HG02938 (cell line): Measurements from ENCODE around the gene SH2D3A.
"Not testable (repeated sequence)": the region's sequence is repeated elsewhere in the genome, so short reads cannot be mapped to it uniquely, and the experiment has no call there.

Experiments used
- ATAC-seq: cut with Tn5 transposase; IDR thresholded peaks from one replicate; pipeline ENCODE4 v1.9.1; 2021; ENCODE audit warnings: mild to moderate bottlenecking, moderate library complexity; ENCODE audit not compliant: unreplicated experiment

Gene SH2D3A

DNA sequence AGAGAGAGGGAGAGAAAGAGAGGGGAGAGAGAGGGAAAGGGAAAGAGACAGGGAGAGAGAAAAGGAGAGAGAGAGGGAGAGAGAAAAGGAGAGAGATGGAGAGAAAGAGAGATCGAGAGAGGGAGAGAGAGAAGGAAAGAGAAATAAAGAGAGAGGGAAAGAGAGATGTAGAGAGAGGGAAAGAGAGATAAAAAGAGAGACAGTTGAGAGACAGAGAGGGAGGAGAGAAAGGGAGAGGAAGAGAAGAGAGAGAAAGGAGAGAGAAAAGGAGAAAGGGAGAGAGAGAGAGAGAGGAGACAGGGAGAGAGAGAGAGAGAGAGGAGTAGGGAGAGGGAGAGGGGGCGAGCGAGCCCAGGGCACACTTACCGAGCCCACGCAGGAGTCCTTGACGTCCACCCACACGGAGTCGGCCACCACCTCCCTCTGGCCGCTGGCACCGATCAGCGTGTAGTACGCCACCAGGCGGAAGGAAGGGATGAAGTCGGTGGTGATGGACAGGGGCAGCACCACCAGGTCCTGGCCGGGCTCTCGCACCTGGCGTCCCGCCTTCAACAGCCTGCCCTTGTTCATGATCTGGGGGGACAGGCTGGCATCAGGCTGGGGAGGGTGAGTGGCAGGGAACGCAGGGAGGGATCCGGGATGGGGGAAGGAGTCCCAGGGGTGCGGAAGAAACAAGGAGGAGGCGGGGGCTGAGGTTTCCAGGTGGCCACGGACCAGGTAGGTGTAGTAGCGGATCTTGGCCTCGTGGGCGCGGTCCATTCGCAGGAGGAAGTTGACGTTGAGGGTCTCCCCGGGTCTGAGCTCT is 56.8 kb downstream of the SH2D3A start:
- ATAC-seq: no peak

DNA sequence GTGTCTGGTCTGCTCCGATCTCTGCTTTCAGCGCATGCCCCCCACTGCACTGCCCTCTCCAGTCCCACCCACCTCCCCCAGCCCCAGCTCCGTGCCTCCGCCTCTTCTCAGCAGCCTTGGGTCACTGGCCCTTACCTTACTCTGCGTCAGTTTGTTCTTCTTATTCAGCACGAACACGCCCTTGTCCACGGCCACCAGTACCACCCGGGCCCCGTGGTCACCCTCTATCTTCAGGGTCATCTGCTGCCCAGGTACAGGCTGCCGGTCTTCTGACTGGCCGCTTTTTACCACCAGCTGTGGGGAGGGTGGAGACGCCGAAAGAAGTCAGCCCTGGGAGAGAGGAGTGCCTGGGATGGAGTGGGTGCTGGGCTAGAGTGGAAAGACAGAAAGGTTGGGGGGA is 57.7 kb downstream of the SH2D3A start:
- ATAC-seq: no peak

DNA sequence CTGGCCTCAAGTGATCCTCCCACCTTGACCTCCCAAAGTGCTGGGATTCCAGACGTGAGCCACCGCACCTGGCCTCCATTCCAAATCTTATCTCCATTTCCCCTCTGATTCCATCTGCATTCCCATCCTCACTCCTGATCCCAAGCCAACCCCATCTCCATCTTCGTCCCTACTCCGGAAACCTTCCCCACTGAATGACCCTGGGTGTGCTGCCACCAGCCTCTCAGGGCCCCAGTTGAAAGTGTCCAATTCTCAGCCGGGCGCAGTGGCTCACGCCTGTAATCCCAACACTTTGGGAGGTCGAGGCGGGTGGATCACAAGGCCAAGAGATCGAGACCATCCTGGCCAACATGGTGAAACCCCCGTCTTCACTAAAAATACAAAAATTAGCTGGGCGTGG is 58.3 kb downstream of the SH2D3A start:
- ATAC-seq: not testable (repeated sequence)

DNA sequence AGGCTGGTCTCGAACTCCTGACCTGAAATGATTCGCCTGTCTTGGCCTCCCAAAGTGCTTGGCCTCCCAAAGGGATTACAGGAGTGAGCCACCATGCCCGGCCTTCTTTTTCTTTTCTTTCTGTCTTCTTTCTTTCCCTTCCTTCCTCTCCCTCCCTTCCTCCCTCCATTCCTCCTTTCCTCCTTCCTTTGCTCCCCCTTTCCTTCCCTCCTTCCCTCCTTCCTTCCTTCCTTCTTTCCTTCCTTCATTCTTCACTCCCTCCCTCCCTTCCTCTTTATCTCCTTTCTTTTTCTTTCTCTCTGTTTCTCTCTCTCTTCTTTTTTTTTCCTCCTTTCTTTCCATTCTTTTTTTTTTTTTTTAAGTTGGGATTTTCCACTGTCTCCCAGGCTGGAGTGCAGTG is 58.9 kb downstream of the SH2D3A start:
- ATAC-seq: no peak

DNA sequence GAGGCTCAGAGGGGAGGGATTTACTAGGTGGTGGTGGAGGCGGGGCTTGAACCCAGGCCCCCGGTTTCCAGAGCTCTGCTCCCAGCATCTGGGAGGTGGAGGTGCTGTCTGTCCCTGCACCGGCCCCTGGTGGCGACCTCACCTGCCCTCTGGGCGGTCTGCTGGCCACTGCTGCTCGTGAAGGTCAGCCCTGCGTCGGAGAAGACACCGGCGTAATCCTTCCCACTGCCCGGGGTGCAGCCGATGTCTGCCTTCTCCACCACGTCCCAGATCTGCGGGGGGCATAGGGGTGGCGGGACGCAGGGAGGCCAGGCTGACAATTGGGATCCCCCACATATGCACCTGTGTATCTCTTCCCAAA is 59.6 kb downstream of the SH2D3A start:
- ATAC-seq: no peak

DNA sequence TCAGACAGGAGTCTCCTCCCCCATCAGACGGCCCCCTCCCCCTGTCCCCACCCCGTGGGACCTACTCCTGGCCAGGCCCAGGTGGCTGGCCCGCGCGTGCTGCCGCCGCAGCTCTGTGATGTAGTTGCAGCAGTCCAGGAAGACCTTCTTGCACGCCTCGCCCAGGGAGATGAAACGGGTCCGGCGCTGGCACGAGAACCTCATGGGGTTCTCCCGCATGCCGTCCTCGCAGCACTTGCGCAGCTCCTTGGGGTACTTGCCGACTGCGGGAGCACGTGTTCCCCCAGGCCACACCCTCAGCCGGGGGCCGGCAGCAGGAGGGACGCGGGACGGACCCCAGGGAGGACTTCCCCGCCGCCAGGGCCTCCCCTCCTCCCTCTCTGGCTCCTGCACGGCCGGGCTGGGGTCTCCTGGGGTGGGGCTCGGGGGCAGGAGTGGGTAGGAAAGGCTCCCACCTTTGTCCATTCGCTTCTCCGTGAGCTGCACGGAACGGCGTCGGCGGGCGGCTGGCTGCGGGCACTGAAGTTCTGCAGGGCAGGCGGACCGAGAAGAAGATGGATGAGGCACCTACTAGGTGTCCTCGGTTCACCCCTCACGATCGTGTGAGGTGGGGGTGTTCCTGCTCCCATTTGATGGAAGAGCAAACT is 60.1 kb downstream of the SH2D3A start:
- no peak for ATAC-seq

DNA sequence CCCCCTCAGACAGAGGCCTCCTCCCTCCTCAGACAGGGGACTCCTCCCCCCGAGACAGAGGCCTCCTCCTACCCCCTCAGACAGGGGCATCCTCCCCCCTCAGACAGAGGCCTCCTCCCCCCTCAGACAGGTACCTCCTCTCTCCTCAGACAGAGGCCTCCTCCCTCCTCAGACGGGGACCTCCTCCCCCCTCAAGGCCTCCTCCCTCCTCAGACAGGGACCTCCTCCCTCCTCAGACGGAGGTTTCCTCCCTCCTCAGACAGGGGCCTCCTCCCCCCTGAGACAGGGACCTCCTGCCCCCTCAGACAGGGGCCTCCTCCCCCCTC is 60.6 kb downstream of the SH2D3A start:
- ATAC-seq: no peak

DNA sequence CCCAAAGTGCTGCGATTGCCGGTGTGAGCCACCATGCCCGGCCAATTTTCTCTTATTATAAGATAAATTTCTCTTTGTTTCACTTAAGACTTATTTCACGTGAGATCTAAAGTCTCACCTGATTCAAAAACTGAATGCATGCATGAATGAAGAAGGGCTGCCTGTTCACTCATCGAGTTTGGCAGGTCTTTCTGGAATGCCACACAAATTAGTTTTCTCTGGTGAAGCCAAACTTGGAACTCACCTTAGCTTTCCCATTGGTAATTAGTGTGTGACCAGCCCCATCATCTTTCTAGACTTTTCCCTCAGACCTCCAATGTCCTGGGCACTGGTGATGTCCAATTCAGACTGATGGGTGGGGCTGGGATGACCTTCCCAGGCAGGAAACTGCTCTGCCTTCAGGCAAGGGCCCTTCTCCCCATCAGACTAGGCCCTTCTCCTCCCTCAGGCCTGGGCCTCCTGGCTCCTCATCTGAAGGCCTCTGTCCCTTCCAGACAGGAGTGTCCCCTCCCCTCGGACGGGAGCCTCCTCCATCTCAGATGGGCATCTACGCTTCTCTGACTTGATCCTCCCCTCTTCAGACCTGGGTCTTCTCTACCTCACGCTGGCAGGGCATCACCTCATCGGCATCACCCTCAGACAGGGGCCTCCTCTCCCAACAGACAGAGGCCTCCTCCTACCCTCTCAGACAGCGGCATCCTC is 61.2 kb downstream of the SH2D3A start:
- ATAC-seq: no peak
